GM23338 (cell line): ENCODE data around the gene MGRN1. TPM values are rescaled to one million over a fixed set of nuclear protein-coding genes. Genes with fewer than 3 reads are reported as not detected.

ENCODE experiments used
- ATAC-seq: fragments of 200-7000 bp; cut with Tn5 transposase; 3 replicates; pipeline ENCODE4 v1.9.1; 2020
- DNase-seq: peaks from one replicate; pipeline ENCODE4 v3.0.0-alpha.2; 2015; ENCODE audit warnings: low spot score
- H2AFZ ChIP-seq: fragments of 200-600 bp; sonication (generic); 2 replicates; pipeline ENCODE4 v1.8.0; 2016; ENCODE audit warnings: antibody characterized with exemption, mild to moderate bottlenecking, moderate library complexity
- H3F3A ChIP-seq: fragments of 200-600 bp; sonication (generic); replicated peaks from 2 replicates; pipeline ENCODE4 v1.8.0; 2017; ENCODE audit warnings: antibody characterized with exemption, mixed run types, low read depth
- H3K27ac ChIP-seq: fragments of 200-600 bp; sonication (generic); 2 replicates; pipeline ENCODE4 v1.6.1; 2016; ENCODE audit warnings: low read depth
- H3K27me3 ChIP-seq: fragments of 200-600 bp; sonication (generic); 2 replicates; pipeline ENCODE4 v1.8.0; 2016; ENCODE audit warnings: mild to moderate bottlenecking, mixed run types, moderate library complexity; ENCODE audit not compliant: insufficient read depth
- H3K36me3 ChIP-seq: fragments of 200-600 bp; sonication (generic); 2 replicates; pipeline ENCODE4 v1.8.0; 2016; ENCODE audit warnings: mild to moderate bottlenecking; ENCODE audit not compliant: insufficient read depth
- H3K4me1 ChIP-seq: fragments of 200-600 bp; sonication (generic); 2 replicates; pipeline ENCODE4 v1.8.0; 2016; ENCODE audit warnings: mild to moderate bottlenecking, moderate library complexity; ENCODE audit not compliant: insufficient read depth
- H3K4me2 ChIP-seq: fragments of 200-600 bp; sonication (generic); 2 replicates; pipeline ENCODE4 v1.7.1; 2017; ENCODE audit warnings: mixed run types
- H3K4me3 ChIP-seq: fragments of 200-600 bp; sonication (generic); 2 replicates; pipeline ENCODE4 v1.6.1; 2016; ENCODE audit warnings: mixed run types
- H3K79me2 ChIP-seq: fragments of 200-600 bp; sonication (generic); replicated peaks from 2 replicates; pipeline ENCODE4 v1.8.0; 2017; ENCODE audit warnings: mild to moderate bottlenecking; ENCODE audit not compliant: insufficient read depth
- H3K9me2 ChIP-seq: fragments of 200-600 bp; sonication (generic); 2 replicates; pipeline ENCODE4 v1.8.0; 2017; ENCODE audit not compliant: insufficient read depth
- H4K20me1 ChIP-seq: fragments of 200-600 bp; sonication (generic); replicated peaks from 2 replicates; pipeline ENCODE4 v1.8.0; 2017; ENCODE audit warnings: mild to moderate bottlenecking; ENCODE audit not compliant: insufficient read depth
- H3K27ac Mint-ChIP-seq: 2 replicates; pipeline ENCODE4 v1.8.0; 2020; ENCODE audit warnings: inconsistent platforms, mild to moderate bottlenecking, moderate library complexity, mixed read lengths
- H3K27me3 Mint-ChIP-seq: 3 replicates; pipeline ENCODE4 v1.8.0; 2022; ENCODE audit warnings: low read depth, mild to moderate bottlenecking, moderate library complexity, mixed read lengths, inconsistent platforms; ENCODE audit not compliant: insufficient read depth, poor library complexity
- H3K36me3 Mint-ChIP-seq: 3 replicates; pipeline ENCODE4 v1.8.0; 2021; ENCODE audit warnings: low read depth, mild to moderate bottlenecking, inconsistent platforms, moderate library complexity, mixed read lengths
- H3K4me1 Mint-ChIP-seq: 3 replicates; pipeline ENCODE4 v1.8.0; 2020; ENCODE audit warnings: mild to moderate bottlenecking, inconsistent platforms, mixed read lengths
- H3K4me3 Mint-ChIP-seq: 3 replicates; pipeline ENCODE4 v1.8.0; 2021; ENCODE audit warnings: moderate library complexity, mild to moderate bottlenecking, inconsistent platforms, mixed read lengths
- H3K9me3 Mint-ChIP-seq: 3 replicates; pipeline ENCODE4 v1.8.0; 2020; ENCODE audit warnings: moderate library complexity, mild to moderate bottlenecking, inconsistent platforms, mixed read lengths
- CREB1 ChIP-seq: fragments of 250-450 bp; sonication (Bioruptor Pico); IDR thresholded peaks from 2 replicates; pipeline ENCODE4 v1.5.0; 2020; ENCODE audit warnings: low read depth, mild to moderate bottlenecking, moderate library complexity
- CTCF ChIP-seq, 2 experiments: fragments of 200-600 bp in 1 of 2; sonication (generic) in 1 of 2; conservative IDR thresholded peaks; 2 replicates each; pipeline versions ENCODE4 v1.5.1 to v1.6.1; 2016 to 2017; ENCODE audit warnings: antibody characterized with exemption in 2 of 2, low read depth in 2 of 2, mild to moderate bottlenecking in 2 of 2, moderate library complexity in 1 of 2
- ETS1 ChIP-seq: IDR thresholded peaks from 2 replicates; pipeline ENCODE4 v1.6.1; 2016; ENCODE audit warnings: antibody characterized with exemption
- EZH2 ChIP-seq: fragments of 200-600 bp; sonication (generic); IDR thresholded peaks from one replicate; pipeline ENCODE4 v1.8.0; 2017; ENCODE audit warnings: antibody characterized with exemption, mild to moderate bottlenecking, low read depth; ENCODE audit not compliant: unreplicated experiment
- EZH2phosphoT487 ChIP-seq: fragments of 200-600 bp; sonication (generic); IDR thresholded peaks from one replicate; pipeline ENCODE4 v1.8.1; 2018; ENCODE audit warnings: antibody characterized with exemption; ENCODE audit not compliant: unreplicated experiment
- JUNB ChIP-seq: IDR thresholded peaks from one replicate; pipeline ENCODE4 v1.6.1; 2016; ENCODE audit warnings: antibody characterized with exemption; ENCODE audit not compliant: unreplicated experiment
- NANOG ChIP-seq: IDR thresholded peaks from 2 replicates; pipeline ENCODE4 v1.6.1; 2016; ENCODE audit warnings: antibody characterized with exemption, borderline replicate concordance
- POLR2AphosphoS5 ChIP-seq: IDR thresholded peaks from 2 replicates; pipeline ENCODE4 v1.6.1; 2016; ENCODE audit warnings: antibody characterized with exemption, low read depth
- REST ChIP-seq: IDR thresholded peaks from one replicate; pipeline ENCODE4 v1.6.1; 2018; ENCODE audit warnings: antibody characterized with exemption; ENCODE audit not compliant: unreplicated experiment
- STAT1 ChIP-seq: IDR thresholded peaks from one replicate; pipeline ENCODE4 v1.6.1; 2016; ENCODE audit warnings: antibody characterized with exemption; ENCODE audit not compliant: unreplicated experiment
- ZNF114 ChIP-seq: fragments of 250-450 bp; sonication (Bioruptor Pico); IDR thresholded peaks from 2 replicates; pipeline ENCODE4 v1.5.0; 2020; ENCODE audit warnings: mild to moderate bottlenecking, moderate library complexity
- ZNF331 ChIP-seq: fragments of 250-450 bp; sonication (Bioruptor Pico); IDR thresholded peaks from 2 replicates; pipeline ENCODE4 v1.5.0; 2020; ENCODE audit warnings: low read depth, mild to moderate bottlenecking, moderate library complexity
- polyA plus RNA-seq: library from polyadenylated mRNA; unstranded; fragments of >200 nt; fragmentation: Nextera tagmentation; extraction: Ambion mirVana; gene quantifications from 2 replicates; pipeline ENCODE4 v1.2.1, GENCODE V29; 2016
- total RNA-seq: library from RNA; depleted of rRNA; stranded (reverse); fragments of >200 nt; shearing (Covaris generic); gene quantifications from 2 replicates; pipeline ENCODE4 v1.2.3, GENCODE V29; 2014

Gene MGRN1
- total and polyA plus RNA-seq, 2 experiments from 2014 or later, result 13.1 to 71.8 TPM

GRCh38 chr16:4686497-4687210 is 62.0 kb downstream of the MGRN1 start (continued):
- no peak for TF ChIP-seq STAT1
- TF ChIP-seq EZH2, result no peak
- TF ChIP-seq REST, result no peak
- no peak for TF ChIP-seq NANOG
- TF ChIP-seq ZNF114 (CRISPR knock-in tag), result no peak
- no peak for TF ChIP-seq ETS1
- no peak for TF ChIP-seq EZH2phosphoT487
- no peak for TF ChIP-seq POLR2AphosphoS5
- no peak for TF ChIP-seq JUNB
- no peak for TF ChIP-seq CREB1
- TF ChIP-seq CTCF (conservative IDR thresholded peaks at IDR 0.05; ENCODE audit: low read depth in 2 of 2), result no peak

GRCh38 chr16:4687416-4687815 is 62.8 kb downstream of the MGRN1 start:
- no peak overlapping the region for H3K4me3 ChIP-seq
- Mint-ChIP-seq H3K4me1 (no peaks in the 10 kb centered on the region), H3K27ac (0 out of 2 replicates have a peak overlapping the region, but pooled peaks have one; percentile 79), H3K36me3 (peaks cover 13% of the 10 kb centered on the region; the same call in 2 of the 3 replicates), H3K27me3 (peaks cover 13% of the 10 kb centered on the region), H3K9me3 (no peaks in the 10 kb centered on the region; the same call in 2 of the 3 replicates), H3K4me3 (no peak overlapping the region)
- no peak overlapping the region for H2AFZ ChIP-seq
- no peaks in the 10 kb centered on the region for H3K9me2 ChIP-seq
- ATAC-seq (no peak), DNase-seq (no peak)
- H3K36me3 ChIP-seq, result no peaks in the 10 kb centered on the region
- no peaks in the 10 kb centered on the region; the same call in 1 of the 2 replicates for H3F3A ChIP-seq
- no peaks in the 10 kb centered on the region for H3K4me1 ChIP-seq
- H3K27me3 ChIP-seq, result no peaks in the 10 kb centered on the region
- H3K79me2 ChIP-seq, result no peaks in the 10 kb centered on the region
- H3K4me2 ChIP-seq, result no peak overlapping the region
- no peaks in the 10 kb centered on the region for H4K20me1 ChIP-seq
- H3K27ac ChIP-seq, result no peak overlapping the region
- TF ChIP-seq EZH2 (no peak), ETS1 (no peak), STAT1 (no peak), NANOG (no peak), ZNF114 (CRISPR knock-in tag) (no peak), EZH2phosphoT487 (no peak), POLR2AphosphoS5 (no peak), CTCF (conservative IDR thresholded peaks at IDR 0.05; ENCODE audit: low read depth in 2 of 2) (no peak), REST (no peak), CREB1 (no peak), ZNF331 (CRISPR knock-in tag) (no peak)
